Neural cell (in vitro differentiated cells): ENCODE results near the gene TRPM5. TPM values are rescaled to one million over a fixed set of nuclear protein-coding genes. Genes with fewer than 3 reads are reported as not detected.

Experiments
- H2AFZ ChIP-seq: fragments of 200-600, 300-800 bp; sonication (generic), shearing (Covaris generic); 2 replicates; pipeline ENCODE4 v1.6.0; 2014; ENCODE audit warnings: low read depth, mild to moderate bottlenecking, antibody characterized with exemption, low read length, moderate library complexity
- H3F3A ChIP-seq: fragments of 200-600 bp; shearing (Covaris generic); 2 replicates; pipeline ENCODE4 v1.6.1; 2016; ENCODE audit warnings: mild to moderate bottlenecking, moderate library complexity, mixed read lengths, antibody characterized with exemption, low read length; ENCODE audit not compliant: insufficient read depth, poor library complexity, severe bottlenecking
- H3K27ac ChIP-seq: fragments of 200-600, 300-800 bp; sonication (generic), shearing (Covaris generic); 2 replicates; pipeline ENCODE4 v1.5.1; 2014; ENCODE audit warnings: mild to moderate bottlenecking, low read length, moderate library complexity
- H3K27me3 ChIP-seq: fragments of 300-800, 200-600 bp; sonication (generic), shearing (Covaris generic); 2 replicates; pipeline ENCODE4 v1.6.0; 2014; ENCODE audit warnings: mild to moderate bottlenecking, low read depth, low read length, moderate library complexity; ENCODE audit not compliant: insufficient read depth
- H3K36me3 ChIP-seq: fragments of 300-800, 200-600 bp; sonication (generic), shearing (Covaris generic); 2 replicates; pipeline ENCODE4 v1.5.1; 2014; ENCODE audit warnings: mild to moderate bottlenecking, antibody characterized with exemption, low read length, moderate library complexity; ENCODE audit not compliant: insufficient read depth
- H3K4me2 ChIP-seq: fragments of 300-800, 200-600 bp; sonication (generic), shearing (Covaris generic); 2 replicates; pipeline ENCODE4 v1.6.0; 2014; ENCODE audit warnings: mild to moderate bottlenecking, low read length
- H3K4me3 ChIP-seq: fragments of 300-800, 200-600 bp; sonication (generic), shearing (Covaris generic); 2 replicates; pipeline ENCODE4 v1.5.1; 2014; ENCODE audit warnings: mild to moderate bottlenecking, low read length, moderate library complexity
- H3K79me2 ChIP-seq: fragments of 200-600 bp; shearing (Covaris generic); replicated peaks from 2 replicates; pipeline ENCODE4 v1.6.0; 2014; ENCODE audit warnings: mild to moderate bottlenecking, low read length, moderate library complexity; ENCODE audit not compliant: insufficient read depth
- H3K9ac ChIP-seq: fragments of 300-800, 200-600 bp; sonication (generic), shearing (Covaris generic); 2 replicates; pipeline ENCODE4 v1.6.1; 2016; ENCODE audit warnings: mild to moderate bottlenecking, low read length, mixed read lengths
- H3K9me2 ChIP-seq: fragments of 200-600 bp; shearing (Covaris generic); 2 replicates; pipeline ENCODE4 v1.6.1; 2016; ENCODE audit warnings: mild to moderate bottlenecking, low read length, mixed read lengths; ENCODE audit not compliant: insufficient read depth
- H3K9me3 ChIP-seq: fragments of 200-600, 300-800 bp; sonication (generic), shearing (Covaris generic); 2 replicates; pipeline ENCODE4 v1.6.1; 2016; ENCODE audit warnings: mild to moderate bottlenecking, mixed run types, low read length, moderate library complexity, mixed read lengths
- H4K20me1 ChIP-seq: fragments of 200-600 bp; shearing (Covaris generic); 2 replicates; pipeline ENCODE4 v1.6.1; 2016; ENCODE audit warnings: mild to moderate bottlenecking, mixed run types; ENCODE audit not compliant: insufficient read depth
- CTCF ChIP-seq: fragments of 450-650 bp; IDR thresholded peaks from 2 replicates; pipeline ENCODE4 v1.5.1; 2014; ENCODE audit warnings: antibody characterized with exemption, mild to moderate bottlenecking, moderate library complexity; ENCODE audit not compliant: poor library complexity, severe bottlenecking
- EP300 ChIP-seq: fragments of 450-650 bp; conservative IDR thresholded peaks from 2 replicates; pipeline ENCODE4 v1.6.1; 2014; ENCODE audit warnings: antibody characterized with exemption, mild to moderate bottlenecking, moderate library complexity; ENCODE audit not compliant: poor library complexity, severe bottlenecking
- EZH2 ChIP-seq: fragments of 200-600, 300-800 bp; shearing (Covaris generic), sonication (generic); IDR thresholded peaks from 2 replicates; pipeline ENCODE4 v1.6.1; 2014; ENCODE audit warnings: antibody characterized with exemption, low read length, borderline replicate concordance, mild to moderate bottlenecking; ENCODE audit not compliant: insufficient read depth, poor library complexity, severe bottlenecking
- MXI1 ChIP-seq: fragments of 450-650 bp; conservative IDR thresholded peaks from 2 replicates; pipeline ENCODE4 v1.6.1; 2014; ENCODE audit warnings: antibody characterized with exemption, mild to moderate bottlenecking; ENCODE audit not compliant: poor library complexity, severe bottlenecking
- POLR2AphosphoS5 ChIP-seq: IDR thresholded peaks from 2 replicates; pipeline ENCODE4 v1.6.1; 2012
- REST ChIP-seq: IDR thresholded peaks from 2 replicates; pipeline ENCODE4 v1.6.1; 2012; ENCODE audit warnings: borderline replicate concordance
- polyA plus RNA-seq: library from polyadenylated mRNA; depleted of rRNA; stranded (reverse); fragments of >200 nt; gene quantifications from 2 replicates; pipeline ENCODE4 v1.2.3, GENCODE V29; 2014

Gene TRPM5
- polyA plus RNA-seq, 1 donor from 2014 or later, result not detected

GRCh38 chr11:2417856-2418692, 26.2 kb downstream of the TRPM5 start:
- H2AFZ ChIP-seq, result no peak overlapping the region

GRCh38 chr11:2416765-2417164, 27.5 kb downstream of the TRPM5 start:
- Histone ChIP-seq H3K79me2 (no peaks in the 10 kb centered on the region), H3K9me2 (no peaks in the 10 kb centered on the region), H3F3A (no peaks in the 10 kb centered on the region), H4K20me1 (no peaks in the 10 kb centered on the region), H3K4me2 (no peak overlapping the region), H3K4me3 (no peak overlapping the region), H3K9ac (no peak overlapping the region), H3K27ac (no peak overlapping the region), H2AFZ (no peak overlapping the region), H3K9me3 (no peaks in the 10 kb centered on the region), H3K36me3 (no peaks in the 10 kb centered on the region), H3K27me3 (no peaks in the 10 kb centered on the region)
- no peak for TF ChIP-seq REST

More at GRCh38 chr11:2417856-2418692, 26.2 kb downstream of the TRPM5 start:
- Histone ChIP-seq H3K36me3 (no peaks in the 10 kb centered on the region), H3K4me3 (no peak overlapping the region), H3F3A (no peaks in the 10 kb centered on the region), H3K79me2 (no peaks in the 10 kb centered on the region), H3K27me3 (no peaks in the 10 kb centered on the region), H3K4me2 (no peak overlapping the region), H3K27ac (no peak overlapping the region), H4K20me1 (no peaks in the 10 kb centered on the region), H3K9me2 (no peaks in the 10 kb centered on the region), H3K9ac (no peak overlapping the region), H3K9me3 (no peaks in the 10 kb centered on the region)
- TF ChIP-seq CTCF, result no peak
- no peak for TF ChIP-seq EP300
- no peak for TF ChIP-seq MXI1
- no peak for TF ChIP-seq EZH2
- TF ChIP-seq POLR2AphosphoS5, result no peak
